K562 (cell line): ENCODE measurements around the gene MKRN1. TPM values are rescaled to one million over a fixed set of nuclear protein-coding genes. Genes with fewer than 3 reads are reported as not detected.

Source experiments
- CHAMP1 ChIP-seq: fragments of 450-650 bp; IDR thresholded peaks from 2 replicates; pipeline ENCODE4 v1.6.1; 2016; ENCODE audit warnings: mild to moderate bottlenecking
- CHD7 ChIP-seq: fragments of 200-600 bp; sonication (generic); IDR thresholded peaks from one replicate; pipeline ENCODE4 v1.6.1; 2012; ENCODE audit warnings: mild to moderate bottlenecking, low read depth, low read length, inconsistent platforms
- EHMT2 ChIP-seq: fragments of 450-650 bp; IDR thresholded peaks from 2 replicates; pipeline ENCODE4 v1.6.1; 2018; ENCODE audit warnings: antibody characterized with exemption
- FOXJ2 ChIP-seq: fragments of 200-800 bp; sonication (Bioruptor generic); IDR thresholded peaks from 2 replicates; pipeline ENCODE4 v1.6.1; 2016; ENCODE audit warnings: missing genetic modification characterization, missing compliant biosample characterization
- ILK ChIP-seq: fragments of 450-650 bp; IDR thresholded peaks from 2 replicates; pipeline ENCODE4 v1.6.1; 2016; ENCODE audit warnings: missing genetic modification characterization, low read depth, mild to moderate bottlenecking, missing compliant biosample characterization, moderate library complexity, borderline replicate concordance
- NCOA1 ChIP-seq: fragments of 450-650 bp; IDR thresholded peaks from 2 replicates; pipeline ENCODE4 v1.6.1; 2016; ENCODE audit warnings: low read depth
- PRDM10 ChIP-seq: fragments of 450-650 bp; IDR thresholded peaks from 2 replicates; pipeline ENCODE4 v1.6.1; 2018; ENCODE audit not compliant: partially characterized antibody
- polyA plus RNA-seq, 8 experiments: library from polyadenylated mRNA; depleted of rRNA in 4 of 8; stranded (reverse) in 5 of 8; unstranded in 3 of 8; fragments of >200 nt; fragmentation: Nextera tagmentation in 2 of 8; fragmentation: Illumina TruSeq in 1 of 8; extraction: Ambion mirVana in 2 of 8; extraction: Trizol in 1 of 8; gene quantifications; 2 replicates each; pipeline versions ENCODE4 v1.2.1 to v1.2.3, GENCODE V29; 2011 to 2014; ENCODE audit warnings: inconsistent platforms in 1 of 8, missing spikeins in 1 of 8
- total RNA-seq, 7 experiments: library from RNA; depleted of rRNA in 6 of 7; stranded (reverse); fragments of >200 nt in 6 of 7; fragmentation: Illumina TruSeq in 2 of 7; extraction: Trizol in 2 of 7; gene quantifications; 2 replicates each; pipeline versions ENCODE4 v1.2.1 to v1.2.3, GENCODE V29; 2011 to 2021; ENCODE audit warnings: low replicate concordance in 1 of 7
- TF ChIP-seq, protein P1 (sequence below): fragments of 450-650 bp; IDR thresholded peaks from 2 replicates; pipeline ENCODE4 v1.6.1; 2016; ENCODE audit warnings: antibody characterized with exemption

The MKRN1 gene
- total and polyA plus RNA-seq, 9 of the 15 experiments (the other 6 are each of a cell fraction or from before 2014, with no cell fraction given): 30.5 to 90.3 (median 76.0) TPM

DNA sequence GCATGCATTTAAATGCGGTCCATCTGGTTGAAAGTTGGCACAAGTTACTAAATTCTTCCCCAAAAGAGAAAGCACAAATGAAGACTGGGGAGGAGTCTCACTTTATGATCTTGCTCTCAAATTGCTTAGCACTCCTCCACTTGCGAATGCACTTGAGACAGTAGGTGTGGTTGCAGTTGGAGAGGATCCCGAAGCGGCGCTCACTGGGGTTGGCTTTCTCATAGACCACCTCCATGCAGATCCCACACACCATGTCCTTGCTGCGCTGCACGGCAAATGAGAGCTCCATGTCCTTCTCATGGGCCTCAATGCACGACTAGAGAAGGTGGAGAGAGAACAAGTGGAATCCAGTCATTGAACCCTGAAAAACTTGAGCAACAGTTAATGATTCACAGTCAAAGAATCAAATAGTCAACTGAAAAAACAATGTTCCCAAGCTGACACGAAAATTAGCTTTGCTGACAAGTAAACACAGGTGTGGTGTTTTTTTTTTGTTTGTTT is 22.7 kb downstream of the MKRN1 start (continued):
- TF ChIP-seq CHD7 (no peak), PRDM10 (no peak), NCOA1 (no peak), CHAMP1 (no peak), FOXJ2 (tag) (no peak), ILK (tag) (no peak), EHMT2 (no peak)
- TF ChIP-seq, protein P1, sequence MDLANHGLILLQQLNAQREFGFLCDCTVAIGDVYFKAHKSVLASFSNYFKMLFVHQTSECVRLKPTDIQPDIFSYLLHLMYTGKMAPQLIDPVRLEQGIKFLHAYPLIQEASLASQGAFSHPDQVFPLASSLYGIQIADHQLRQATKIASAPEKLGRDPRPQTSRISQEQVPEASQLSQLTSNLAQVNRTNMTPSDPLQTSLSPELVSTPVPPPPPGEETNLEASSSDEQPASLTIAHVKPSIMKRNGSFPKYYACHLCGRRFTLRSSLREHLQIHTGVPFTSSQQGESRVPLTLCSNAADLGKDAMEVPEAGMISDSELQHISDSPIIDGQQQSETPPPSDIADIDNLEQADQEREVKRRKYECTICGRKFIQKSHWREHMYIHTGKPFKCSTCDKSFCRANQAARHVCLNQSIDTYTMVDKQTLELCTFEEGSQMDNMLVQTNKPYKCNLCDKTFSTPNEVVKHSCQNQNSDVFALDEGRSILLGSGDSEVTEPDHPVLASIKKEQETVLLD: no peak
